NCI-H2196 (cell line): Measurements from ENCODE around the gene CYP4B1.
A peak's percentile ranks its signal among the peaks of the same experiment; 100 is the strongest.
"Not testable (repeated sequence)": the region's sequence is repeated elsewhere in the genome, so short reads cannot be mapped to it uniquely, and the experiment has no call there.

Experiments
- DNase-seq: peaks from one replicate; lab custom pipeline; 2025; ENCODE audit not compliant: unreplicated experiment; lab: John Stamatoyannopoulos, UW

CYP4B1 gene

DNA sequence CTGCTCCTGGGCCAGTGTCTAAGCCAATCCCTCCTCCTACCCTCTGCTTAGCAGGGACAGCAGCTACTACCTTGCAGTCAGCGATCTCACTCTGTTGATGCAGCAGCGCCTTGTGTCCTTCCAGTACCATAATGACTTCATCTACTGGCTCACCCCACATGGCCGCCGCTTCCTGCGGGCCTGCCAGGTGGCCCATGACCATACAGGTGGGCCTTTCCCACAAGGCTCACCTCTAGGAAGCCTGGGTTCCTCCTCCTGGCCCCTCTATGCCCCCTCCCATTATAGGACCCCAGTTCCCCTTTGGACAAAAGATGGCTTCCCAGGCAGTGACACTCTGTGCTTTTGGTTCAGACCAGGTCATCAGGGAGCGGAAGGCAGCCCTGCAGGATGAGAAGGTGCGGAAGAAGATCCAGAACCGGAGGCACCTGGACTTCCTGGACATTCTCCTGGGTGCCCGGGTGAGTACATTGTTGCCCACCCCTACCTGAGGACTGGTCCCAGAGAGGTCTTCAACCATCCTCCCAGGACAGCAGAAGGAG is 15.1 kb downstream of the CYP4B1 start:
- no peak for DNase-seq

DNA sequence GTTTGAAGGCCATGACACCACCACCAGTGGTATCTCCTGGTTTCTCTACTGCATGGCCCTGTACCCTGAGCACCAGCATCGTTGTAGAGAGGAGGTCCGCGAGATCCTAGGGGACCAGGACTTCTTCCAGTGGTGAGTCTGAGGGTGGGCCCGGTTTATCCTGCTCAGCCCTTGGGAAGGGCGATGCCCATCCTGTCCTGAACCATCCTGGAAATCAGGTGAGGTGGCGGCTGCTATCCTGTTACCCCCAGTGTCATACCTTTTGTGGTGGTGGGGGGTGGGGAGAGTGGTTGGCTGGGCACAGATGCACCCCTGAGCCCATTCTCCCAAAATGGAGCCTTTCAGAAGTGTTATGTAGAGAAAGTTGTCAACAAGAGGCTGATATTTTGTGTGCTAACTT is 16.3 kb downstream of the CYP4B1 start:
- DNase-seq, result no peak

DNA sequence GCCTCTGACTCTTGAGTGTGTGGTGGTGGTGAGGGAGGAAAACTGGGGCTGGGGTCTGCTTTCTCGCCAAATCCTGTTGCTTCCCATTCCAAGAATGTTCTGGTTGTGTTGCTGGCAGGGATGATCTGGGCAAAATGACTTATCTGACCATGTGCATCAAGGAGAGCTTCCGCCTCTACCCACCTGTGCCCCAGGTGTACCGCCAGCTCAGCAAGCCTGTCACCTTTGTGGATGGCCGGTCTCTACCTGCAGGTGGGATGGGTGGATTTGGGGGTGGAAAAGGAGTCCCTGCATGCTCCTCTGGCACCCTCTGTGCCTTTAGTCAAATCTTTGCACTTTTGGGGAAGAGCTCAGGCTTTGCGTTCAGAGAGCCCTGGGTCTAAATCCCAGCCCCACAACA is 18.1 kb downstream of the CYP4B1 start:
- no peak for DNase-seq

DNA sequence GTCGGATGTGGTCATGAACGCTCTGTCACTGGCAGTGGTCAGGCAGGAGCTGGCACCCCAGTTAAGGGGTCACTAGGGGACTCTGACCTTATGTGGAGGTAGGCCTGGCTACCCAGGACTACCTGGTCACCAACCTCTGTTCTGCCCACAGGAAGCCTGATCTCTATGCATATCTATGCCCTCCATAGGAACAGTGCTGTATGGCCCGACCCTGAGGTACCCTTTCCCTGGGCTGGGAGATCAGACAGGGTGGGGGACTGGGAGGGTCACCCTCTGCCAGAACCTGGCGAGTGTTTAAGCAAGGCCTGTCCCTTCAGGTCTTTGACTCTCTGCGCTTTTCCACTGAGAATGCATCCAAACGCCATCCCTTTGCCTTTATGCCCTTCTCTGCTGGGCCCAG is 19.0 kb downstream of the CYP4B1 start:
- DNase-seq, result no peak

DNA sequence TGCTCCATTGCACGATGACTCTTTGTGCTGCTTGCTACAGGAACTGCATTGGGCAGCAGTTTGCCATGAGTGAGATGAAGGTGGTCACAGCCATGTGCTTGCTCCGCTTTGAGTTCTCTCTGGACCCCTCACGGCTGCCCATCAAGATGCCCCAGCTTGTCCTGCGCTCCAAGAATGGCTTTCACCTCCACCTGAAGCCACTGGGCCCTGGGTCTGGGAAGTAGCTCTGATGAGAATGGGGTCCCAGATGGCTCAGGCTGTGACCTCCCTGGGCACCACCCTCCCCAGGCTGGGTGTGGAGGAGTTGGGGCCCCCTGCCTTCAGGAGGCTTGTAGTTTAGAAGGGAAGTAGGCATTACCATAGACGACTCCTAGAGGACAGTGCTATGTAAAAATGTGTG is 19.7 kb downstream of the CYP4B1 start:
- no peak for DNase-seq

DNA sequence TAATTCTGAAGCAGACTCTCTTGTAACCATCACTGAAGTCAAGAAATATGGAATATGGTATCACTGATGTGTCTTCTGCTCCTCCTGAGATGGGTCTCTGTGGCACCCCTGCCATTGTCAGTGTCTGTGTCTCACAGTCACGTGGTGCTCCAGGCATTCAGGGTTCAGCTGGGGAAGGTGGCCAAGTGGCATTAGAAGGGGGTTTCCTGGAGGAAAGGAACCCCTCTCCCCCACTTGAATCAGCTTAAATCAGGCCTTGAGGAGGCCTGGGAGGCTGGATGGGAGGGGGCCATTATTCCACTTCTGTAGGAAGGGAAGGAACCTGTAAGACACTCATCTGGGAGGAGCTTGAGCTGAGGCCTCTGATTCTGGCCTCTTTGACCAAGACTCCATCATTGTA is 20.5 kb downstream of the CYP4B1 start:
- DNase-seq, result no peak

DNA sequence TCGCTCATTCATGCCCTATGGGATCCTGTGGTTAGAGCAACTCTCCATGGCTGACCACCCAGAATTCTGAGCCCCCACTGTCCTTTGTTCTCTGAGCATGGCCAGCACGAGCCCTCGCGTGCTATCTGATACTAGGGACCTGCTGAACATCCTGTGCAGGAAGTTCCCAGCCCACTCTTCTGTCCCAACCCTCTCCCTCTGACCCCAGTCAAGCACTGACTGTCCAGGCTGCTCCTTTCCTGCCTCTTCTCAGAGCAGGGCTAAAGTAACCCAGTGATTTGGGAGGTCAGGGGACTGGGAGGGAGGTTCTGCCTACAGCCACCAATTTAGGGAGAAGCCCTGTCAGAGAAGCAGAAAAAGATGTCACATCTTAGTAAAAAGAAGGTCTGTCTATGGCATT is 21.2 kb downstream of the CYP4B1 start:
- no peak for DNase-seq

DNA sequence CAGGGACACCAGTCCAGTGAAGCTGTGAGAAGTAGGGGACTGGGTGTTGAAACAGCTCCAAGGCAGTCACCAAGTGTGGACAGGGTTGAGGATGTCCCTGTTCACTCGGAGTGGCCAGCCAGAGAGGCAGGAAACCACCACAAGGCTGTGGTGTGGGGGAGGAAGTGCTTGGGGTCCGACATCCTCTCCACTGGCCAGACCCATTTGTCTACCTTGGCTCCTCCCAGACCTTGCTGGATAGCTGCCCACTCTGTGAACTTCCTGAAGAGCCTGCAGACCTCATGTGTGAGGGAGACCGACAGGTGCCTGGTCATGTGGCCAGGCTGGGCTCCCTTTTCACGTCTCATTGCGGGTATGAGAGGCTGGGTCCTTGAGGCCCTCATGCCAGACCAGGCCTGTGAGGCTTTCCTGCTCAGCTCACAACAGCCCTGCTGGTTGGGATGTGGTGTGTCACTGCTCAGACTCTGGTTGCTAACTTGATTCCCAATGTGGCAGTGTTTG is 21.8 kb downstream of the CYP4B1 start:
- peak; percentile 14 for DNase-seq

DNA sequence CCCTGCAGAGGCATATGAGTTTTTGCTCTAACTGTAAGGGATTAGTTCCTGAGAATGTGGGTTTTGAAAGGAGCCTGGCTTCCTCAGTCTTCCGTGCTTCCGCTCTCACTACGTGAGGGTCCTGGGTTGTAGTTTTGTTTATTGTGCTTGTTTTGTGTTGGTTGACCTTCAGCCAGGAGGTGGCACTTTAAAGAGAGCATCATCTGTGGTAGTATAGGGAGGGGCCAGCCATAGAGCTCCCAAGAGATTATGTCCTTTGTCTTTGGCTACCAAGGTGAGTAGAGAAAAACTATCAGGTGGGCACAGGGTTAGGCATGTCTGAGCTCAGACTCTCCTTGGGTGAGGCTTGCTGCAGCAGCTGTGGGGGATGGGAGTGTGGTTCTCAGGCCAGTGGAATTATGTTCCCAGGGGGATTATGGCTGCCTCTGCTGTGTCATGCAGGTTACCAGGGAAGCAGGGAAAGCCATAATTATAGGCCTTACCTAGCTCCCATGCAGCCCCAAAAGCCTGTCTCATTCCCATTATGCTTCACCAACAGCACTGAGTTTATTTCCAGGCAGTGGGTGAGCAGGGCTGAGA is 23.5 kb downstream of the CYP4B1 start:
- no peak for DNase-seq

DNA sequence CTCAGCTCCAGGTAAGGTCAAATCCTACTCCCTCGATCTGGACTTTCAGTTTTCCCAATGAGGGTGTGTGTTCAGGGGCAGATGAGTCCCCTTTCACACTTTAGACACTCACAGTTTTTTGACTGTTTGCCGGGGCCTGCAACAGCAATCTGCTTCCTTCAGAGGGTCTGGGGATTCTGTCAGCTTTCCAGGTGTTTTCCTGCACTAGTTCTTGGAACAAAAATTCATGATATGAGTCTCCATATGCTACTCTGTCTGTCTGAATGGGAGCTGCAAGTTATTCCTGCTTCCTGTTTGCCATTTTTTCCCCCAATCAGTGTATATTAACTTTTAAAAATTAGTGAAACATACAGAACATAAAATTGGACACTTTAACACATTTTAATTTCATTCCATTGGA is 24.3 kb downstream of the CYP4B1 start:
- no peak for DNase-seq

DNA sequence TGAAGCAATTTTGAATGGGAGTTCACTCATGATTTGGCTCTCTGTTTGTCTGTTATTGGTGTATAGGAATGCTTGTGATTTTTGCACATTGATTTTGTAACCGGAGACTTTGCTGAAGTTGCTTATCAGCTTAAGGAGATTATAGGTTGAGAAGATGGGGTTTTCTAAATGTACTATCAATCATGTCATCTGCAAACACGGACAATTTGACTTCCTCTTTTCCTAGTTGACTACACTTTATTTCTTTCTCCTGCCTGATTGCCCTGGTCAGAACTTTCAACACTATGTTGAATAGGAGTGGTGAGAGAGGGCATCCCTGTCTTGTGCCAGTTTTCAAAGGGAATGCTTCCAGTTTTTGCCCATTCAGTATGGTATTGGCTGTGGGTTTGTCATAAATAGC is 28.0 kb downstream of the CYP4B1 start:
- not testable (repeated sequence) for DNase-seq

DNA sequence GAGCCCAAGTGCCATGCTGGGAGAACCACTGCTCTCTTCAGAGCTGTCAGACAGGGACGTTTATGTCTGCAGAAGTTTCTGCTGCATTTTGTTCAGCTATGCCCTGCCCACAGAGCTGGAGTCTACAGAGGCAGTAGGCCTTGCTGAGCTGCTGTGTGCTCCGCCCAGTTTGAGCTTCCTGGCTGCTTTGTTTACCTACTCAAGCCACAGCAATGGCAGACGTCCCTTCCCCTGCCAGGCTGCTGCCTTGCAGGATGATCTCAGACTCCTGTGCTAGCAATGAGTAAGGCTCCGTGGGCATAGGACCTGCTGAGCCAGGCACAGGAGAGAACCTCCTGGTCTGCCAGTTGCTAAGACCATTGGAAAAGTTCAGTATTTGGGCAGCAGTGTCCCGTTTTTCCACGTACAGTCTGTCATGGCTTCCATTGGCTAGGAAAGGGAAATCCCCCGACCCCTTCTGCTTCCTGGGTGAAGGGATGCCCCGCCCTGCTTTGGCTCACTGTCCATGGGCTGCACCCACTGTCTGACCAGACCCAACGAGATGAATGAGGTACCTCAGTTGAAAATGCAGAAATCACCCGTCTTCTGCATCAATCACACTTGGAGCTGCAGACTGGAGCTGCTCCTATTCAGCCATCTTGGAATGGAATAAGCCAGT is 31.9 kb downstream of the CYP4B1 start:
- DNase-seq, result no peak

DNA sequence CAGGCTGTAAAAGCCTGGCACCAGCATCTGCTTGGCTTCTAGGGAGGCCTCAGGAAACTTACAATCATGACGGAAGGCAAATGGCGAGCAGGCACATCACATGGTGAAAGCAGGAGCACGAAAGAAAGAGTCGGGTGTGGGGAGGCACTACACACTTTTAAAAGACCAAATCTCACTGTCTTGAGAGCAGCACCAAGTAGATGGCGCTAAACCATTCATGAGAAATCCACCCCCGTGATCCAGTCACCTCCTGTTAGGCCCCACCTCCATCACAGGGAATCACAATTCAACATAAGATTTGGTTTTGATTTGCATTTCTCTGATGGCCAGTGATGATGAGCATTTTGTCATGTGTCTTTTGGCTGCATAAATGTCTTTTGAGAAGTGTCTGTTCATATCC is 36.6 kb downstream of the CYP4B1 start:
- not testable (repeated sequence) for DNase-seq

DNA sequence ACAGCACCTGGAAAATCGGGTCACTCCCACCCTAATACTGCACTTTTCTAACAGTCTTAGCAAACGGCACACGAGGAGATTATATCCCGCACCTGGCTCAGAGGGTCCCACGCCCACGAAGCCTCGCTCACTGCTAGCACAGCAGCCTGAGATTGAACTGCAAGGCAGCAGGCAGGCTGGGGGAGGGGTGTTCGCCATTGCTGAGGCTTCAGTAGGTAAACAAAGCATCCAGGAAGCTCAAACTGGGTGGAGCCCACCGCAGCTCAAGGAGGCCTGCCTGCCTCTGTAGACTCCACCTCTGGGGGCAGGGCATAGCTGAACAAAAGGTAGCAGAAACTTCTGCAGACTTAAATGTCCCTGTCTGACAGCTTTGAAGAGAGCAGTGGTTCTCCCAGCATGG is 47.5 kb downstream of the CYP4B1 start:
- not testable (repeated sequence) for DNase-seq

DNA sequence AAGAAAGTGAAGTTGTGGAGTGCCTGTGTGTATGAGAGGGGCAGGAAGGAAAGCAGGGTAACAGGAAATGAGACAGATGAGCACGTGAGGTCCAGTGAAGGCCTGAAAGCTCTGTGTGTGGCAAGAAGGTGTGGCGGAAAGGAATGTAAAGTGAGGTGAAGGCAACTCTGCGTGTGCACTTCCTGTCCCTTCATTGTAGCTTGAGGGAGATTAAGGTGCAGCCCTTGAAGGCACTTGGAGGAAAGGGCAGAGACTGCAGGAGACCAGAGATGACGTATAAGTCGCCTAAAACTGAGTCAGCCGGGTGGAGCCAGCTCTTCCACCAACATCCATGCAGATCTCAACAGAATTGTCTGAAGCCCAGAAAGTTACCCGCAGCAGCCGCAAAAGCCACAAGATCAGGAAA is 58.8 kb downstream of the CYP4B1 start:
- not testable (repeated sequence) for DNase-seq

DNA sequence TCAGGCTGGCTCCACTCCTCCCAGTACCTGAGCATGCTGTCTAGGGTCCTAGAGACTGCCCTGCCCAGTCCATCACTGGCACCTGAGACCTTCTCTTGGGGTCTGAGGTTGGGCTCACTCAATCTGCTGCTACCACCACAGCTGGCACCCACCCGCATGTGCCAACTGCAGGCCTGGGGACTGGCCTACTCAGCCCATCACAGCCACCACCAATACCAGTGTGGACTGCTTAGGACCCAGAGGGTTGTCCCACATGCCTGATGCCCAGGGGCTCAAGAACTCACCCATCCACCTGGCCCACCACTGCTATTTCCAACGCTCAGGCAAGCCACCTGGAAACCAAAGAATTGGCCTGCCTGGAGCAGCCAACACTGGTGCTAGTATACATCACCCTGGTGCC is 63.5 kb downstream of the CYP4B1 start:
- no peak for DNase-seq
